ENCODE results near the gene PINLYP.

DNA sequence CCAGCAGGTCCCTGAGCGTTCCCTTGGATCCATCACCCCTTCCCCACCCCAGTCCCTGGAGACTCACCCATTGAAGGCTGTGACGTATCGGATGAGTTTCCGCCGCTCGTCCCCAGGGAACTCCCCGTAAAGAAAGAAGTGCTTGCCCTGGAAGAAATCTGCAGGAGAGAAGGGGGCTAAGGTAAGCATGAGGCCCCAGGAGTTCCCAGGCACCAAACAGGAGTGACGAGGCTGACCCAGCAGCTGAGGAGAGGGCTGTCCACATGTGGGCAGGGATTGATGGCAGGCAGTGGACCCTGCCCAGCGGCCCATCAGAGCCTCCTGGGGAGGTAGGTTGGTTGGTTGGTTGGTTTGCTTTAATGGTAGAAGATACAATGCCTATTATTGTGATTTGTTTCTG lies 31.5 kb upstream of the PINLYP start:
- no peak for TF ChIP-seq ZNF75A (CRISPR knock-in tag; IDR thresholded peaks at IDR 0.05)
- TF ChIP-seq, protein P1, sequence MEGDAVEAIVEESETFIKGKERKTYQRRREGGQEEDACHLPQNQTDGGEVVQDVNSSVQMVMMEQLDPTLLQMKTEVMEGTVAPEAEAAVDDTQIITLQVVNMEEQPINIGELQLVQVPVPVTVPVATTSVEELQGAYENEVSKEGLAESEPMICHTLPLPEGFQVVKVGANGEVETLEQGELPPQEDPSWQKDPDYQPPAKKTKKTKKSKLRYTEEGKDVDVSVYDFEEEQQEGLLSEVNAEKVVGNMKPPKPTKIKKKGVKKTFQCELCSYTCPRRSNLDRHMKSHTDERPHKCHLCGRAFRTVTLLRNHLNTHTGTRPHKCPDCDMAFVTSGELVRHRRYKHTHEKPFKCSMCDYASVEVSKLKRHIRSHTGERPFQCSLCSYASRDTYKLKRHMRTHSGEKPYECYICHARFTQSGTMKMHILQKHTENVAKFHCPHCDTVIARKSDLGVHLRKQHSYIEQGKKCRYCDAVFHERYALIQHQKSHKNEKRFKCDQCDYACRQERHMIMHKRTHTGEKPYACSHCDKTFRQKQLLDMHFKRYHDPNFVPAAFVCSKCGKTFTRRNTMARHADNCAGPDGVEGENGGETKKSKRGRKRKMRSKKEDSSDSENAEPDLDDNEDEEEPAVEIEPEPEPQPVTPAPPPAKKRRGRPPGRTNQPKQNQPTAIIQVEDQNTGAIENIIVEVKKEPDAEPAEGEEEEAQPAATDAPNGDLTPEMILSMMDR (IDR thresholded peaks at IDR 0.05 in 2 of 3, conservative IDR thresholded peaks at IDR 0.05 in 1 of 3; ENCODE audit: insufficient read depth in 2 of 3, low read depth in 1 of 3, low read length in 3 of 3): no peak
- no peak for TF ChIP-seq FOXP1 (CRISPR knock-in tag; IDR thresholded peaks at IDR 0.05)
- TF ChIP-seq, protein P2, sequence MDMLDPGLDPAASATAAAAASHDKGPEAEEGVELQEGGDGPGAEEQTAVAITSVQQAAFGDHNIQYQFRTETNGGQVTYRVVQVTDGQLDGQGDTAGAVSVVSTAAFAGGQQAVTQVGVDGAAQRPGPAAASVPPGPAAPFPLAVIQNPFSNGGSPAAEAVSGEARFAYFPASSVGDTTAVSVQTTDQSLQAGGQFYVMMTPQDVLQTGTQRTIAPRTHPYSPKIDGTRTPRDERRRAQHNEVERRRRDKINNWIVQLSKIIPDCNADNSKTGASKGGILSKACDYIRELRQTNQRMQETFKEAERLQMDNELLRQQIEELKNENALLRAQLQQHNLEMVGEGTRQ (CRISPR knock-in tag; IDR thresholded peaks at IDR 0.05): no peak
- no peak for TF ChIP-seq MIER1 (IDR thresholded peaks at IDR 0.05; ENCODE audit: low read depth)
- TF ChIP-seq, protein P3, sequence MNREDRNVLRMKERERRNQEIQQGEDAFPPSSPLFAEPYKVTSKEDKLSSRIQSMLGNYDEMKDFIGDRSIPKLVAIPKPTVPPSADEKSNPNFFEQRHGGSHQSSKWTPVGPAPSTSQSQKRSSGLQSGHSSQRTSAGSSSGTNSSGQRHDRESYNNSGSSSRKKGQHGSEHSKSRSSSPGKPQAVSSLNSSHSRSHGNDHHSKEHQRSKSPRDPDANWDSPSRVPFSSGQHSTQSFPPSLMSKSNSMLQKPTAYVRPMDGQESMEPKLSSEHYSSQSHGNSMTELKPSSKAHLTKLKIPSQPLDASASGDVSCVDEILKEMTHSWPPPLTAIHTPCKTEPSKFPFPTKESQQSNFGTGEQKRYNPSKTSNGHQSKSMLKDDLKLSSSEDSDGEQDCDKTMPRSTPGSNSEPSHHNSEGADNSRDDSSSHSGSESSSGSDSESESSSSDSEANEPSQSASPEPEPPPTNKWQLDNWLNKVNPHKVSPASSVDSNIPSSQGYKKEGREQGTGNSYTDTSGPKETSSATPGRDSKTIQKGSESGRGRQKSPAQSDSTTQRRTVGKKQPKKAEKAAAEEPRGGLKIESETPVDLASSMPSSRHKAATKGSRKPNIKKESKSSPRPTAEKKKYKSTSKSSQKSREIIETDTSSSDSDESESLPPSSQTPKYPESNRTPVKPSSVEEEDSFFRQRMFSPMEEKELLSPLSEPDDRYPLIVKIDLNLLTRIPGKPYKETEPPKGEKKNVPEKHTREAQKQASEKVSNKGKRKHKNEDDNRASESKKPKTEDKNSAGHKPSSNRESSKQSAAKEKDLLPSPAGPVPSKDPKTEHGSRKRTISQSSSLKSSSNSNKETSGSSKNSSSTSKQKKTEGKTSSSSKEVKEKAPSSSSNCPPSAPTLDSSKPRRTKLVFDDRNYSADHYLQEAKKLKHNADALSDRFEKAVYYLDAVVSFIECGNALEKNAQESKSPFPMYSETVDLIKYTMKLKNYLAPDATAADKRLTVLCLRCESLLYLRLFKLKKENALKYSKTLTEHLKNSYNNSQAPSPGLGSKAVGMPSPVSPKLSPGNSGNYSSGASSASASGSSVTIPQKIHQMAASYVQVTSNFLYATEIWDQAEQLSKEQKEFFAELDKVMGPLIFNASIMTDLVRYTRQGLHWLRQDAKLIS (CRISPR knock-in tag; IDR thresholded peaks at IDR 0.05): no peak
- TF ChIP-seq NFIC (IDR thresholded peaks at IDR 0.05): no peak
- TF ChIP-seq, protein P4, sequence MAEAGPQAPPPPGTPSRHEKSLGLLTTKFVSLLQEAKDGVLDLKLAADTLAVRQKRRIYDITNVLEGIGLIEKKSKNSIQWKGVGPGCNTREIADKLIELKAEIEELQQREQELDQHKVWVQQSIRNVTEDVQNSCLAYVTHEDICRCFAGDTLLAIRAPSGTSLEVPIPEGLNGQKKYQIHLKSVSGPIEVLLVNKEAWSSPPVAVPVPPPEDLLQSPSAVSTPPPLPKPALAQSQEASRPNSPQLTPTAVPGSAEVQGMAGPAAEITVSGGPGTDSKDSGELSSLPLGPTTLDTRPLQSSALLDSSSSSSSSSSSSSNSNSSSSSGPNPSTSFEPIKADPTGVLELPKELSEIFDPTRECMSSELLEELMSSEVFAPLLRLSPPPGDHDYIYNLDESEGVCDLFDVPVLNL (CRISPR knock-in tag; IDR thresholded peaks at IDR 0.05; ENCODE audit: low read depth): no peak
- no peak for TF ChIP-seq CC2D1A (IDR thresholded peaks at IDR 0.05)
- TF ChIP-seq RFX5 (IDR thresholded peaks at IDR 0.05; ENCODE audit: low read depth, low read length): no peak
- TF ChIP-seq ZNF140 (CRISPR knock-in tag; IDR thresholded peaks at IDR 0.05): no peak
- no peak for TF ChIP-seq STAG1 (CRISPR knock-in tag; IDR thresholded peaks at IDR 0.05; ENCODE audit: borderline replicate concordance)
- no peak for TF ChIP-seq BCOR (IDR thresholded peaks at IDR 0.05)
- TF ChIP-seq, protein P5, sequence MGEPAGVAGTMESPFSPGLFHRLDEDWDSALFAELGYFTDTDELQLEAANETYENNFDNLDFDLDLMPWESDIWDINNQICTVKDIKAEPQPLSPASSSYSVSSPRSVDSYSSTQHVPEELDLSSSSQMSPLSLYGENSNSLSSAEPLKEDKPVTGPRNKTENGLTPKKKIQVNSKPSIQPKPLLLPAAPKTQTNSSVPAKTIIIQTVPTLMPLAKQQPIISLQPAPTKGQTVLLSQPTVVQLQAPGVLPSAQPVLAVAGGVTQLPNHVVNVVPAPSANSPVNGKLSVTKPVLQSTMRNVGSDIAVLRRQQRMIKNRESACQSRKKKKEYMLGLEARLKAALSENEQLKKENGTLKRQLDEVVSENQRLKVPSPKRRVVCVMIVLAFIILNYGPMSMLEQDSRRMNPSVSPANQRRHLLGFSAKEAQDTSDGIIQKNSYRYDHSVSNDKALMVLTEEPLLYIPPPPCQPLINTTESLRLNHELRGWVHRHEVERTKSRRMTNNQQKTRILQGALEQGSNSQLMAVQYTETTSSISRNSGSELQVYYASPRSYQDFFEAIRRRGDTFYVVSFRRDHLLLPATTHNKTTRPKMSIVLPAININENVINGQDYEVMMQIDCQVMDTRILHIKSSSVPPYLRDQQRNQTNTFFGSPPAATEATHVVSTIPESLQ (CRISPR knock-in tag; IDR thresholded peaks at IDR 0.05): no peak

All from K562 (cell line).